ENCODE results near the gene PTRH2.

- TF ChIP-seq CTCF (IDR thresholded peaks at IDR 0.05) (no peak), ZFX (IDR thresholded peaks at IDR 0.05; ENCODE audit: borderline replicate concordance) (no peak)
Measured at GRCh38 chr17:59733697-59734096, 26.5 kb upstream of the PTRH2 start.
